Uterus (tissue), 2 donors: ENCODE data around the gene OAS3.

Experiments
- POLR2A ChIP-seq, 2 donors: fragments of 450-650 bp; IDR thresholded peaks; one replicate each; pipeline ENCODE4 v1.6.1; 2016; ENCODE audit warnings: antibody characterized with exemption in 2 of 2, mild to moderate bottlenecking in 1 of 2, moderate library complexity in 1 of 2
- TF ChIP-seq, protein P1 (sequence below), 4 experiments: fragments of 200-600 bp in 2 of 4; fragments of 450-650 bp in 2 of 4; sonication (generic) in 2 of 4; IDR thresholded peaks; one replicate each; pipeline ENCODE4 v1.5.1; 2016 to 2019; ENCODE audit warnings: antibody characterized with exemption in 4 of 4, mild to moderate bottlenecking in 2 of 4, moderate library complexity in 1 of 4

DNA sequence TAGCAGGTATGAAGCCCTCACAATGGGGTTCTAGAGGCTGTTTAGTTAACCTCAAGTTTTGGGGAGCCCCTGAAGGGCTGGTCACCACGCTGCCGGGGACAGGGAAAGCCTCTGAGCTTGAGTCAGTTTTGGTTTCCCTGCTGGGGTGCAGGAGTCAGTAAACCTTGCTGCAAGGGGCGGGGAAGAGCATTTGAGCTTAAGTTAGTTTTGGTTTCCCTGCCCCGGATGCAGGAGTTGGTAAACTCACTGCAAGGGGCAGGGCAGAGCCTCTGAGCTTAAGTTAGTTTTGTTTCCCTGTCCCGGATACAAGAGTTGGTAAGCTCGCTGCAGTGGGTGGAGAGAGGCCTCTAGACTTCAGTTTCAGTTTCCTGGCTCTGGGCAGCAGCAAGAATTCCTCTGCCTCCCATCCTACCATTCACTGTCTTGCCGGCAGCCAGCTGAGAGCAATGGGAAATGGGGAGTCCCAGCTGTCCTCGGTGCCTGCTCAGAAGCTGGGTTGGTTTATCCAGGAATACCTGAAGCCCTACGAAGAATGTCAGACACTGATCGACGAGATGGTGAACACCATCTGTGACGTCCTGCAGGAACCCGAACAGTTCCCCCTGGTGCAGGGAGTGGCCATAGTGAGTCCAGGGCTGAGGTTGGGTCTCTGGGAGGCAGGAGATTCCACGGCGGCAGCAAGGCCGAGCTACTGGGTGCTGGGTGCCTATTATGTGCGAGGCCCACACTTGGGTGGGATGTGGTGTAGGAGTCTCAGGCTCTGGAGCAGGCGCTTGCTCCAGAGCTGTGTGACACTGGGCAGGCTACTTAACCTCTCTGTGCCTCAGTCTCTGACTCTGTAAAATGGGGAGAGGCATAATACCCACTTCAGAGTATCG is 40.1 kb downstream of the OAS3 start, which contains the start of gene OAS2:
- TF ChIP-seq, protein P1, sequence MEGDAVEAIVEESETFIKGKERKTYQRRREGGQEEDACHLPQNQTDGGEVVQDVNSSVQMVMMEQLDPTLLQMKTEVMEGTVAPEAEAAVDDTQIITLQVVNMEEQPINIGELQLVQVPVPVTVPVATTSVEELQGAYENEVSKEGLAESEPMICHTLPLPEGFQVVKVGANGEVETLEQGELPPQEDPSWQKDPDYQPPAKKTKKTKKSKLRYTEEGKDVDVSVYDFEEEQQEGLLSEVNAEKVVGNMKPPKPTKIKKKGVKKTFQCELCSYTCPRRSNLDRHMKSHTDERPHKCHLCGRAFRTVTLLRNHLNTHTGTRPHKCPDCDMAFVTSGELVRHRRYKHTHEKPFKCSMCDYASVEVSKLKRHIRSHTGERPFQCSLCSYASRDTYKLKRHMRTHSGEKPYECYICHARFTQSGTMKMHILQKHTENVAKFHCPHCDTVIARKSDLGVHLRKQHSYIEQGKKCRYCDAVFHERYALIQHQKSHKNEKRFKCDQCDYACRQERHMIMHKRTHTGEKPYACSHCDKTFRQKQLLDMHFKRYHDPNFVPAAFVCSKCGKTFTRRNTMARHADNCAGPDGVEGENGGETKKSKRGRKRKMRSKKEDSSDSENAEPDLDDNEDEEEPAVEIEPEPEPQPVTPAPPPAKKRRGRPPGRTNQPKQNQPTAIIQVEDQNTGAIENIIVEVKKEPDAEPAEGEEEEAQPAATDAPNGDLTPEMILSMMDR (IDR thresholded peaks at IDR 0.05), result no peak
- TF ChIP-seq POLR2A (IDR thresholded peaks at IDR 0.05), result peak in 1 of 2 donors; percentile 20
